ENCODE data around the gene NOS1AP. TPM values are rescaled to one million over a fixed set of nuclear protein-coding genes. Genes with fewer than 3 reads are reported as not detected.

NOS1AP gene
- total RNA-seq, 2 experiments from 2014 or later: not detected

DNA sequence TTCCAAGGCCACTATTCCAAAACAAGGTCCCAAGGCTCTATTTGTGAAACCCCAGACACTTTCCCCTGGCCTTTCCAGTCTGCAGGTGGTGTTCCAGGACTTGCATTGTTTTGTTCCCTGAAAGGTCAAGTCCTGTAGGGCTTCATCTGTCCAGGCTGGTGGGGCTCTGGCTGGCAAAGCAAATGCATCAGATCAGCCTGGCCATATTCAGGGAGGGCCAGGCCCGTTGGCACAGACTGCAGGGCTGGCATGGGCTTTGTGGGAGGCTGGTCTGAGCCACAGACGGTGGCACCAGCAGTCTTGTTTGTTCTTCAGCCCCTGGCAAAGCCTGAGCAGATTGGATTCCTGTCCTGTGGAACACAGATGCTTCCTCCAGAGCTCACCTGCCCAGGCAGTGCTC lies 214.2 kb downstream of the NOS1AP start:
- Mint-ChIP-seq H3K4me3 (no peak overlapping the region), H3K9me3 (ENCODE audit: low read depth) (no peaks in the 10 kb centered on the region), H3K27ac (no peak overlapping the region), H3K36me3 (no peaks in the 10 kb centered on the region), H3K27me3 (peaks cover 35% of the 10 kb centered on the region), H3K4me1 (no peaks in the 10 kb centered on the region)
- DNase-seq: no peak
- CTCF ChIA-PET: no interaction called here
- no peak for ATAC-seq

GRCh38 chr1:162284206-162284955 lies 214.9 kb downstream of the NOS1AP start:
- DNase-seq (no peak), ATAC-seq (no peak)
- H3K36me3 Mint-ChIP-seq: no peaks in the 10 kb centered on the region
- H3K4me1 Mint-ChIP-seq: no peaks in the 10 kb centered on the region
- H3K9me3 Mint-ChIP-seq (ENCODE audit: low read depth): no peaks in the 10 kb centered on the region
- peaks cover 32% of the 10 kb centered on the region for H3K27me3 Mint-ChIP-seq
- CTCF ChIA-PET: no interaction called here
- no peak overlapping the region for H3K4me3 Mint-ChIP-seq
- H3K27ac Mint-ChIP-seq: no peak overlapping the region

DNA sequence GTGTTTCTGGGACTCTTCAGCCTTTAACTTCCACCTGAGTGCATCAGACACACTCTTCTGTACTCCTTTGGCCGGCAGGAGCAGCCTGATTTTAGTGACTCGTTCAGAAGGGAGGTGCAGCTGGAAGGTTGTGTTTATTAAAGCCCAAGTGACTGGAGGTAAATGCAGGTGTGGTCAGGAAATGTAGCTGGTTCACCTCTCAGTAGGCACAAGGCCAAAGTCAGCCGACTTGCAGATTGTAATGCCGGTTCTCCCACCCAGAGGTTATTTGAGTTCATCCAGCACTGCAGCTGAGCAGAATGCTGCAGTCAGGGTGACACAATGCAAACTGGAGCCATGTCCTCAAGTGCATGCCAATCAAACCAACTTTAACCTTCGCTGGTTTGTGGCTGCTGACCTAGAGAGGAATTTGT lies 215.7 kb downstream of the NOS1AP start:
- Mint-ChIP-seq H3K27me3 (peaks cover 29% of the 10 kb centered on the region), H3K9me3 (ENCODE audit: low read depth) (no peaks in the 10 kb centered on the region), H3K4me1 (no peaks in the 10 kb centered on the region), H3K27ac (no peak overlapping the region), H3K36me3 (no peaks in the 10 kb centered on the region), H3K4me3 (no peak overlapping the region)
- no peak for DNase-seq
- no peak for ATAC-seq
- CTCF ChIA-PET: no interaction called here

GRCh38 chr1:162291000-162291399 lies 221.5 kb downstream of the NOS1AP start:
- Mint-ChIP-seq H3K27me3 (peaks cover 21% of the 10 kb centered on the region), H3K27ac (no peak overlapping the region), H3K4me1 (no peaks in the 10 kb centered on the region), H3K4me3 (no peak overlapping the region), H3K36me3 (no peaks in the 10 kb centered on the region), H3K9me3 (ENCODE audit: low read depth) (no peaks in the 10 kb centered on the region)
- ATAC-seq: no peak
- CTCF ChIA-PET: no interaction called here
- DNase-seq: no peak

GRCh38 chr1:162292422-162292849 lies 222.9 kb downstream of the NOS1AP start:
- Mint-ChIP-seq H3K27me3 (peaks cover 11% of the 10 kb centered on the region), H3K36me3 (no peaks in the 10 kb centered on the region), H3K27ac (no peak overlapping the region), H3K4me3 (no peak overlapping the region), H3K9me3 (ENCODE audit: low read depth) (no peaks in the 10 kb centered on the region), H3K4me1 (no peaks in the 10 kb centered on the region)
- no peak for ATAC-seq
- CTCF ChIA-PET: no interaction called here
- DNase-seq: no peak

DNA sequence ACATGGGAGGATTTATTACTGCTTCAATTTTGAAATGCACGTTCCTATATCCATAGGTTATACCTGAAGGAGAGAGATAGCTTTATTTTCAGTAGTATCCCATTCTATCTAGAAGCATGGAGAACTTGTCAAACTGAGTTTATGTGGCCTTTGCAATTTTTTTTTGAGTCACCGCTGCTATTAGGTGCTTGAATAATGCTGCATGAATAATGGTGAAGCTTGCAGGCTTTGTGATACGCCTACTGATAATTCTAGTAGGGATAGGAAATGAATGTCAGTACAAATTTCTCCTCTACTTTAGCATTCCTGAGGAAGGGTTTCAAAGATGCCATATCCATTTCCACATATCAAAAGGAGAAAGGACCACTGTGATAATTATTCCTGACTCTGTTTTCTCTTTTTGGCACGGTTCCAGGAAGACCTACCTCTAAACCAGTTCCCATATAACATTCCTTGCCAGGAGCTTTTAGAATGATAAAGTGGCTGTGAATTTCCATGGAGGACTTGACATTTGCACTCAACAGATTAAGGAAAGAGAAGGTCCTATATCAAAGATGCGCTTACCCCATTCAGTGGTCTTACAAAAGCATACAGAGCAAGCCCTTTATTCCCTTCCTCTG lies 223.7 kb downstream of the NOS1AP start:
- CTCF ChIA-PET: no interaction called here
- Mint-ChIP-seq H3K27me3 (peaks cover 11% of the 10 kb centered on the region), H3K9me3 (ENCODE audit: low read depth) (no peaks in the 10 kb centered on the region), H3K27ac (no peak overlapping the region), H3K4me3 (no peak overlapping the region), H3K4me1 (no peaks in the 10 kb centered on the region), H3K36me3 (no peaks in the 10 kb centered on the region)
- ATAC-seq (no peak), DNase-seq (no peak)

- CTCF ChIA-PET: no interaction called here
- H3K9me3 Mint-ChIP-seq (ENCODE audit: low read depth): no peaks in the 10 kb centered on the region
- DNase-seq (no peak), ATAC-seq (no peak)
- peaks cover 13% of the 10 kb centered on the region for H3K27me3 Mint-ChIP-seq
- no peaks in the 10 kb centered on the region for H3K4me1 Mint-ChIP-seq
- no peak overlapping the region for H3K27ac Mint-ChIP-seq
- no peak overlapping the region for H3K4me3 Mint-ChIP-seq
- no peaks in the 10 kb centered on the region for H3K36me3 Mint-ChIP-seq
Measured at GRCh38 chr1:162294015-162294414, 224.5 kb downstream of the NOS1AP start.

DNA sequence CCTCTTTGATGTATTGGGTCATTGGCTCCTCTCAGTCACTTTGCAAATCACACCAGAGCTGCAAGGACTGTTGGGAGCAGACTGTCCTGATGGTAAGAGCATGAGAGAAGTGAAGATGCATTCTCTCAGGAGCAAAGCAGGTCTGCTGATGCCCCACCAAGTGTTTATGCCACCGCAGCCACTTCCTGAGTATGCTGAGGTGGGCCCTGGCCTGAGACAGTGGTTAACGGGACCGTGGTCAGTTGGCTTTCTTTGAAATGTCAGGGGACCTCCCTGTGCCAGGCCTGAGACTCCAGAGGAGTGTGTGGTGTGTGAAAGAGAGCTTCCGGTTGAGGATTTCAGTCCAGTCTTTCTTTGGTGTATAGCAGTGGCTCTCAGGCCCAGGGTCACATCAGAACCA lies 227.7 kb downstream of the NOS1AP start:
- no peak overlapping the region for H3K4me3 Mint-ChIP-seq
- ATAC-seq (no peak), DNase-seq (no peak)
- H3K27ac Mint-ChIP-seq: no peak overlapping the region
- CTCF ChIA-PET: no interaction called here
- peaks cover 21% of the 10 kb centered on the region for H3K27me3 Mint-ChIP-seq
- H3K36me3 Mint-ChIP-seq: no peaks in the 10 kb centered on the region
- no peaks in the 10 kb centered on the region for H3K9me3 Mint-ChIP-seq (ENCODE audit: low read depth)
- no peaks in the 10 kb centered on the region for H3K4me1 Mint-ChIP-seq

DNA sequence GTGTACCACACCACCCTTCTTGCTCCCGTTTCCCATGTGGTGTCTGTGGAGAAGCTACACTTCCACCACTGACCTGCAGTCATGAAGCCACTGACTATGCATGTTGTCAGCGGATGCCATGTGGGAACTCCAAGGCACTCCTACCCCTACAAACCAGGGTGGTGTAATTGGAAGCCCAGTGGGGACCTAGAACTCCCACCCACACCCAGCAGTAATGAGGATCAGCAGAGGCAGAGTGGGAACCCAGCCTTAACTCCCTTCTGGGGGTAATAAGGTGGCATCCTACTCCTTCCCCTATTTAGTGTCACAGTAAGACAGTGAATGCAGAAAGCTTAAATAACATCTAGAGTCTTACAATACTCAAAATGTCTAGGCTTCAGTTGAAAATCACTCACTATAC lies 228.8 kb downstream of the NOS1AP start:
- H3K4me1 Mint-ChIP-seq: no peaks in the 10 kb centered on the region
- H3K27ac Mint-ChIP-seq: no peak overlapping the region
- ATAC-seq (no peak), DNase-seq (no peak)
- no peaks in the 10 kb centered on the region for H3K36me3 Mint-ChIP-seq
- H3K27me3 Mint-ChIP-seq: peaks cover 23% of the 10 kb centered on the region
- CTCF ChIA-PET: no interaction called here
- no peak overlapping the region for H3K4me3 Mint-ChIP-seq
- H3K9me3 Mint-ChIP-seq (ENCODE audit: low read depth): no peaks in the 10 kb centered on the region

GRCh38 chr1:162299018-162299417 lies 229.5 kb downstream of the NOS1AP start:
- no peaks in the 10 kb centered on the region for H3K9me3 Mint-ChIP-seq (ENCODE audit: low read depth)
- CTCF ChIA-PET: no interaction called here
- H3K4me3 Mint-ChIP-seq: no peak overlapping the region
- no peaks in the 10 kb centered on the region for H3K4me1 Mint-ChIP-seq
- ATAC-seq: no peak
- H3K27ac Mint-ChIP-seq: no peak overlapping the region
- H3K27me3 Mint-ChIP-seq: peaks cover 23% of the 10 kb centered on the region
- DNase-seq: no peak
- H3K36me3 Mint-ChIP-seq: no peaks in the 10 kb centered on the region

- no peak for DNase-seq
- no peak for ATAC-seq
- CTCF ChIA-PET: no interaction called here
- H3K4me1 Mint-ChIP-seq: no peaks in the 10 kb centered on the region
- no peak overlapping the region for H3K4me3 Mint-ChIP-seq
- no peaks in the 10 kb centered on the region for H3K36me3 Mint-ChIP-seq
- no peak overlapping the region for H3K27ac Mint-ChIP-seq
- peaks cover 19% of the 10 kb centered on the region for H3K27me3 Mint-ChIP-seq
- H3K9me3 Mint-ChIP-seq (ENCODE audit: low read depth): no peaks in the 10 kb centered on the region
Measured at GRCh38 chr1:162300057-162300917, 230.8 kb downstream of the NOS1AP start.

DNA sequence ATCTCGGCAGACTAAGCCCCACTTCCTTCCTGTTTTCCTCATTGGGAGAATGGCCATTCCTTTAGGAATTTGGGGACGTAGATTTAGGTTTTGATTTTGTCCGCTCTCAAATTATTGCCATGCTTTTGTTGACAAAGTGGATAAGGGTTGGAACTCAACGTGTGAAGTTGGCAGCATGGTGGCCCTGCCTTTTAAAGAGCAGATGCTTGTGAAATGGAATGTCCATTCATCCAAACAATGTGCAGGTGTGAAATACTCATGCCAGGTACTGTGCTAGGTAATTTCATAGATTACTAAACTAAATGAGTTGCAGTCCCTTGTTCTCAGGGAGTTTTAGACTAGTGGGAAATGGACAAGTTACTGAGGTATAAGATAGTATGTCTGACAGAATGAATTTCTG lies 232.2 kb downstream of the NOS1AP start:
- no peaks in the 10 kb centered on the region for H3K36me3 Mint-ChIP-seq

GRCh38 chr1:162302306-162303003 lies 233.0 kb downstream of the NOS1AP start:
- ATAC-seq (no peak), DNase-seq (no peak)
- CTCF ChIA-PET: no interaction called here
- H3K36me3 Mint-ChIP-seq: no peaks in the 10 kb centered on the region
- H3K27ac Mint-ChIP-seq: no peak overlapping the region
- peaks cover 21% of the 10 kb centered on the region for H3K27me3 Mint-ChIP-seq
- H3K9me3 Mint-ChIP-seq (ENCODE audit: low read depth): no peaks in the 10 kb centered on the region
- H3K4me3 Mint-ChIP-seq: no peak overlapping the region
- no peaks in the 10 kb centered on the region for H3K4me1 Mint-ChIP-seq

More for the DNA sequence above, 232.2 kb downstream of the NOS1AP start:
- H3K27me3 Mint-ChIP-seq: peaks cover 17% of the 10 kb centered on the region
- H3K27ac Mint-ChIP-seq: no peak overlapping the region
- CTCF ChIA-PET: no interaction called here
- DNase-seq (no peak), ATAC-seq (no peak)
- H3K9me3 Mint-ChIP-seq (ENCODE audit: low read depth): no peaks in the 10 kb centered on the region
- H3K4me1 Mint-ChIP-seq: no peaks in the 10 kb centered on the region
- H3K4me3 Mint-ChIP-seq: no peak overlapping the region

Data from activated CD8-positive, alpha-beta memory T cell treated with anti-CD3 and anti-CD28 coated beads, Interleukin-2, amount 10 ng/mL, durations not matched to agents 7 days and 5 days (primary cell).